ENCODE measurements around the gene MB21D2.

DNA sequence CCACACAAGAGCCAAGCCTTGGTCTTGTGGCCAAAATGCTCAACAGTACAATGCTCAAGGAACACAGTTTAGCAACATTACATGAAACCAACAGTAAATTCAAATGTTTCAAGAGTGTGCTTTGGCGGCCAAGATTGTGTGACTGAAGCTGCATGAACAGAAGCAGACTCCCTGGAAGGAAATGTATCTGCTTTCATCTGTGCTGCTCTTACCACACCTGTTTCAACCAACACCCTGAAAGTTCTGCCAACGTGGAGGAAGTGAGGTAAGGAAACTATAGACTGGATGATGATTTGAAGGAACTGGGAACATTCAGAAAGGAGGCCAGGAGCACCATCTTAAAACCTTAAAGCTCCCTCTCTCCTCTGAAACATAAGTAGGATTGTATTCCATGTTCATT, 55.7 kb downstream of the MB21D2 start:
- TF ChIP-seq EZH2phosphoT487 (IDR thresholded peaks at IDR 0.05; ENCODE audit: borderline replicate concordance, low read depth, low read length) = no peak
- TF ChIP-seq, protein P1, sequence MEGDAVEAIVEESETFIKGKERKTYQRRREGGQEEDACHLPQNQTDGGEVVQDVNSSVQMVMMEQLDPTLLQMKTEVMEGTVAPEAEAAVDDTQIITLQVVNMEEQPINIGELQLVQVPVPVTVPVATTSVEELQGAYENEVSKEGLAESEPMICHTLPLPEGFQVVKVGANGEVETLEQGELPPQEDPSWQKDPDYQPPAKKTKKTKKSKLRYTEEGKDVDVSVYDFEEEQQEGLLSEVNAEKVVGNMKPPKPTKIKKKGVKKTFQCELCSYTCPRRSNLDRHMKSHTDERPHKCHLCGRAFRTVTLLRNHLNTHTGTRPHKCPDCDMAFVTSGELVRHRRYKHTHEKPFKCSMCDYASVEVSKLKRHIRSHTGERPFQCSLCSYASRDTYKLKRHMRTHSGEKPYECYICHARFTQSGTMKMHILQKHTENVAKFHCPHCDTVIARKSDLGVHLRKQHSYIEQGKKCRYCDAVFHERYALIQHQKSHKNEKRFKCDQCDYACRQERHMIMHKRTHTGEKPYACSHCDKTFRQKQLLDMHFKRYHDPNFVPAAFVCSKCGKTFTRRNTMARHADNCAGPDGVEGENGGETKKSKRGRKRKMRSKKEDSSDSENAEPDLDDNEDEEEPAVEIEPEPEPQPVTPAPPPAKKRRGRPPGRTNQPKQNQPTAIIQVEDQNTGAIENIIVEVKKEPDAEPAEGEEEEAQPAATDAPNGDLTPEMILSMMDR (conservative IDR thresholded peaks at IDR 0.05; ENCODE audit: low read length) = no peak

All from OCI-LY7 (cell line).